ENCODE results near the gene POLD2.
A peak's percentile ranks its signal among the peaks of the same experiment; 100 is the strongest.

POLD2 gene

DNA sequence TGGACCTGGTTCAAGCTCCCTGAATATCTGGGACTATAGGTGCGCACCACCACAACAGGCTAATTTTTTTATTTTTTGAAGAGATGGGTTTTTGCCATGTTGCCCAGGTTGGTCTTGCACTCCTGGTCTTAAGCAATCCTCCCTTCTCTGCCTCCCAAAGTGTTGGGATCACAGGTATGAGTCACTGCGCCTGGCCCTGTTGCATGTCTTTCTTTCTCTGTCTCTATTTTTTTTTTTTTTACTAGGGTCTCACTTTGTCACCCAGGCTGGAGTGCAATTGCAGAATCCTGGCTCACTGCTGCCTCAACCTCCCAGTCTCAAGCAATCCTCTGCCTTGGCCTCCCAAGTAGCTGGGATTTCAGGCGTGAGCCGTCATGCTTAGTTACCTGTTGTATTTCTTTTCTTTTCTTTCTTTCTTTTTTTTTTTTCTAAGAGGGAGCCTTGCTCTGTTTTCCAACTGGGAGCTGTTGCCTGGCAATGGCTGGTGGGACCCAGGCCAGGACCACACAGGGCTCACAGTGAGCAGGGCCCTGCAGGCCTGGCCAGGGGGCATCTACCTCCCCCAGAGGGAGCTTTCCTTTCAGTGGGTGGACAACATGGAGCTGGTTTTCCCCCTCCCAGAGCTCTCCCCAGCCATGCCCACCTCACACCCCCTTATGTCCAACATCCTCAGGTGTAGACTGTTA, 11.7 kb upstream of the POLD2 start:
- H3K27me3 ChIP-seq = no peaks in the 10 kb centered on the region

DNA sequence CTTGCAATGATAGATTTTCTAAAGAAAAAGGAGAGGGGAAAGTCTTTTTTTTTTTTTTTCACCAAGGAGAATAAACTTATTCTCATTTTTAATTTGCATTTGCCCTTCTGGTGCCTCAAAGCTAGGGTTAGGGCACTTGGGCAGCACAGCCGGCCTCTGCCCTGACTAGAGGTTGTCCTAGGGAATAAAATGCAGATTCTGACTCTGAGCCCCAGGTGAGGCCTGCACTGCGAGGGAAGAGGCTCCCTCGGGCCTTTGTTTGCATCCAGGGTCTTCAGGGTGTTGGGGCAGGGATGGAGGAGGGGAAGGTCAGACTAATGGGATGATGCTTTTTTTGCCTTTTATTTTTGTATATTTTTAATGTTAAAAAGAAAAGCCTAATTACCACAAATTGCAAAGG, 9.9 kb upstream of the POLD2 start:
- H3K4me3 ChIP-seq (ENCODE audit: low read depth, low read length) = no peak overlapping the region
- TF ChIP-seq, protein P1, sequence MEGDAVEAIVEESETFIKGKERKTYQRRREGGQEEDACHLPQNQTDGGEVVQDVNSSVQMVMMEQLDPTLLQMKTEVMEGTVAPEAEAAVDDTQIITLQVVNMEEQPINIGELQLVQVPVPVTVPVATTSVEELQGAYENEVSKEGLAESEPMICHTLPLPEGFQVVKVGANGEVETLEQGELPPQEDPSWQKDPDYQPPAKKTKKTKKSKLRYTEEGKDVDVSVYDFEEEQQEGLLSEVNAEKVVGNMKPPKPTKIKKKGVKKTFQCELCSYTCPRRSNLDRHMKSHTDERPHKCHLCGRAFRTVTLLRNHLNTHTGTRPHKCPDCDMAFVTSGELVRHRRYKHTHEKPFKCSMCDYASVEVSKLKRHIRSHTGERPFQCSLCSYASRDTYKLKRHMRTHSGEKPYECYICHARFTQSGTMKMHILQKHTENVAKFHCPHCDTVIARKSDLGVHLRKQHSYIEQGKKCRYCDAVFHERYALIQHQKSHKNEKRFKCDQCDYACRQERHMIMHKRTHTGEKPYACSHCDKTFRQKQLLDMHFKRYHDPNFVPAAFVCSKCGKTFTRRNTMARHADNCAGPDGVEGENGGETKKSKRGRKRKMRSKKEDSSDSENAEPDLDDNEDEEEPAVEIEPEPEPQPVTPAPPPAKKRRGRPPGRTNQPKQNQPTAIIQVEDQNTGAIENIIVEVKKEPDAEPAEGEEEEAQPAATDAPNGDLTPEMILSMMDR (IDR thresholded peaks at IDR 0.05; ENCODE audit: low read depth, low read length) = no peak
- H3K36me3 ChIP-seq = no peaks in the 10 kb centered on the region
- DNase-seq = no peak
- no peaks in the 10 kb centered on the region for H3K27me3 ChIP-seq
- no peaks in the 10 kb centered on the region for H3K9me3 ChIP-seq
- H3K4me1 ChIP-seq = no peaks in the 10 kb centered on the region

More for the DNA sequence above, 11.7 kb upstream of the POLD2 start:
- TF ChIP-seq, protein P1 (IDR thresholded peaks at IDR 0.05; ENCODE audit: low read depth, low read length) = no peak
- no peaks in the 10 kb centered on the region for H3K4me1 ChIP-seq
- no peaks in the 10 kb centered on the region for H3K9me3 ChIP-seq
- no peak overlapping the region for H3K4me3 ChIP-seq (ENCODE audit: low read depth, low read length)
- no peak for DNase-seq
- no peaks in the 10 kb centered on the region for H3K36me3 ChIP-seq

DNA sequence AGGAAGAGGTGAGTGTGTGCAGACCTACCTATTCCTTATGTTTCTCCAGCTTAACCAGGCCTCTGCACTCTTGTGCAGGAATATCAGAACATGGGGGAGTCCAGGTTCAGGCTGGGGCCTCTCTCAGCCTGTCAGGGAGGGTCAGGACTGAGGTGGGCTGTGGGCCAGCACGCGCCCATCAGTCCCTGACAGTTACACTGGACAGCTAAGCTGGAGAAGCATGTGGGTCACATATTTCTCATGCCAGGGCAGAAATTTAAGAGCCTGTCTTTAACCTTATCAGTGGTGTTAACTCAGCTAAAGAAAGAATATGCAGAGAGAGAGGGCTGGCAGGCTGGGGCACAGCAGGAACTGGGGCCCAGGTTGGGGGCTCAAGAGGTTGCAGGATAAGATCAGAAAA, 8.7 kb upstream of the POLD2 start:
- H3K36me3 ChIP-seq = no peaks in the 10 kb centered on the region
- H3K4me1 ChIP-seq = no peaks in the 10 kb centered on the region
- no peak for DNase-seq
- no peak overlapping the region for H3K4me3 ChIP-seq (ENCODE audit: low read depth, low read length)
- no peaks in the 10 kb centered on the region for H3K27me3 ChIP-seq
- TF ChIP-seq, protein P1 (IDR thresholded peaks at IDR 0.05; ENCODE audit: low read depth, low read length) = no peak
- H3K9me3 ChIP-seq = no peaks in the 10 kb centered on the region

DNA sequence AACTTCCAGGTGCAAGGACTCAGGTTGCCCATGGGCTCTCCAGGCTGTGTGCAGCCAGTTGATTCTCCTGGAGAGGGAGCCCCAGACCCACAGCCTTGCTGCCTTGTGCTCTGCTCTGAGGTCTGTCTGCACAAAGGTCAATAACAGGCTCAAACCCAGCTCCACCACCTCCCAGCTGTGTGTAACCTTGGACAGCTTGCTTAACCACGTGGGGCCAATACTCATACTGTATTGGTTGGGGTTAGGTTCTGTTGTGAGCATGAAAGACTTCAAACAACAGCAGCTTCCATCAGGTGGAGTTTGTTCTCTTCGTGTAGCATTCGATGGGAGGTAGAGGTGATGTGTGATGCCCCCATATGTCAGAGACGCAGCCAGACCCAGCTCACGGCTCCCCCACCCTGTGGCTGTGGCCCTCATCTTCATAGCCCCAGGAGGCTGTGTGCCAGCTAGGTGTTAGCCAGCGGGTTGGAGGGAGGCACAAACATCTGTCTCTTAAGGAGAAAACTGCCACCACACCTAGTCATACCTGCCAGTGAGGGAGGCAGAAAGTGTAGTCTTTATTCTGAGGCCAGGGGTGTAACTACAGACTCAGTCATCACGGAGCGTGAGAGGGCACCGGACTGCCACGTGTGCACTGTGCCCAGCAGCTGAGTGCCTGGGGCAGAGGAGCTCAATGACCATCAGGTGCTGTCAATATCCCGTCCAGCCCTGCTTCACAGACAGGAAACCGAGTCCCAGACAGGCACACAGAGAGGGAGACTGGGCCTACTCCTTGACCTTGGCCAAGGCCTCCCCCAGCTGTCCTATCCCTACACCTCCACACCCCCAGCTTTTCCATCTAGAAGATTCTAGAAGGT, 8.1 kb upstream of the POLD2 start:
- no peaks in the 10 kb centered on the region for H3K4me1 ChIP-seq
- DNase-seq = no peak

DNA sequence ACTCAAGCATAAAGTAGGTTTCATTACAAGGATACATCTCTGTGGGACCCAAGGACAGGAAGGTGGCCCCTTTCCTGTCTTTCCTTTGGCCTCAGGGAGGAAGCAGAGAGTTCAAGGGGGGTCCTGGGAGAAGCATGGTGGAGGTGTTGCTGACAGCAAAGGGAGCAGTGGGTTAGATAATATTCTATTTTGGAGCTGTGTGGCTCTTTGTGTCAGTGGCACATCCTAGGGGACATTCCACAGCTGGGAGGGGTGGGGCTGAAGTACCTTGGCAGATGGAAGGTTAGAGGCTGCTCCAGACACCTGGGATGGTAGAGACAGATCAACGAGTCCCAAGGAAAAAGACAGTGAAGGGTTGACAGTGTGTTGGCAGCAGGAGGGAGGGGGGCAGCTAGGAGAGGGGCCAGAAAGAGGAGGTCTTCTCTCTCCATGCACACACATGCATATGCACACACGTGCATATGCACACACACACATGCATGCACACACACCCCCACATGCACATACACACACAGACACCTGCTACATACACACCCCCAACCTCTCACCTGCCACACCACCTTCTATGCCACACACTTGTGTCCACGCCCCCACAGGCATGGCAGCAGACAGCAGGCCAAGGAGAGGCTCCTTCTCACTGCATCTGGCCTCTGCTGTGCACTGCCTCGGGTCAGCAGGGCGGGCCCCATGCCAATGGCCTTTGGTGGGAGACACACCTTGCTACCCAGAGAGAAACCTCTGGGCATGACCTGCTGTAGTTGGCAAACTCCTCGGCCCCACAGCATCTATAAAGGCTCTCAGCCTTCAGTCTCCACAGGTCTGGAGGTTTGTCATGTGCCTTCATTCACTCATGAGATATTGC, 5.6 kb upstream of the POLD2 start:
- Histone ChIP-seq H3K4me1 (no peaks in the 10 kb centered on the region), H3K9me3 (no peaks in the 10 kb centered on the region), H3K4me3 (ENCODE audit: low read depth, low read length) (no peak overlapping the region), H3K36me3 (no peaks in the 10 kb centered on the region), H3K27me3 (no peaks in the 10 kb centered on the region)
- TF ChIP-seq, protein P1 (IDR thresholded peaks at IDR 0.05; ENCODE audit: low read depth, low read length) = no peak
- no peak for DNase-seq

More for the DNA sequence above, 8.1 kb upstream of the POLD2 start:
- no peaks in the 10 kb centered on the region for H3K9me3 ChIP-seq
- TF ChIP-seq, protein P1 (IDR thresholded peaks at IDR 0.05; ENCODE audit: low read depth, low read length) = peak; percentile 48
- H3K27me3 ChIP-seq = no peaks in the 10 kb centered on the region
- no peak overlapping the region for H3K4me3 ChIP-seq (ENCODE audit: low read depth, low read length)
- no peaks in the 10 kb centered on the region for H3K36me3 ChIP-seq

All from BE2C (cell line).